Trophoblast cell (in vitro differentiated cells and primary cell): Measurements from ENCODE around the gene APBA2.
A peak's percentile ranks its signal among the peaks of the same experiment; 100 is the strongest.

Source experiments
- DNase-seq, 2 donors: peaks; one replicate each; pipeline ENCODE4 v3.0.0-alpha.2; 2016
- H2AFZ ChIP-seq: 2 replicates; pipeline ENCODE4 v1.6.1; 2013; ENCODE audit warnings: low read length, moderate library complexity, mild to moderate bottlenecking; ENCODE audit not compliant: insufficient read depth, poor library complexity
- H2AK5ac ChIP-seq: 2 replicates; pipeline ENCODE4 v1.6.1; 2013; ENCODE audit warnings: mild to moderate bottlenecking, low read length
- H2BK120ac ChIP-seq: 2 replicates; pipeline ENCODE4 v1.6.1; 2013; ENCODE audit warnings: low read length, mild to moderate bottlenecking, moderate library complexity; ENCODE audit not compliant: insufficient read depth, poor library complexity
- H2BK12ac ChIP-seq: 2 replicates; pipeline ENCODE4 v1.6.1; 2013; ENCODE audit warnings: mild to moderate bottlenecking, low read length, moderate library complexity
- H2BK5ac ChIP-seq: 2 replicates; pipeline ENCODE4 v1.6.1; 2013; ENCODE audit warnings: low read length, low read depth, moderate library complexity, mild to moderate bottlenecking; ENCODE audit not compliant: poor library complexity
- H3K14ac ChIP-seq: 2 replicates; pipeline ENCODE4 v1.6.1; 2013; ENCODE audit warnings: mild to moderate bottlenecking, low read length
- H3K18ac ChIP-seq: 2 replicates; pipeline ENCODE4 v1.6.1; 2013; ENCODE audit warnings: mild to moderate bottlenecking, low read length
- H3K23ac ChIP-seq: 2 replicates; pipeline ENCODE4 v1.6.1; 2013; ENCODE audit warnings: low read length
- H3K27ac ChIP-seq: 2 replicates; pipeline ENCODE4 v1.5.1; 2013; ENCODE audit warnings: low read depth, mild to moderate bottlenecking, inconsistent platforms, low read length, moderate library complexity
- H3K27me3 ChIP-seq: 2 replicates; pipeline ENCODE4 v1.6.1; 2013; ENCODE audit warnings: inconsistent platforms, mild to moderate bottlenecking, low read length, moderate library complexity; ENCODE audit not compliant: insufficient read depth
- H3K36me3 ChIP-seq, 2 experiments: 1 replicate in 1 of 2; 2 replicates in 1 of 2; pipeline ENCODE4 v1.6.1; 2013; ENCODE audit warnings: low read length in 2 of 2, mild to moderate bottlenecking in 2 of 2, moderate library complexity in 1 of 2; ENCODE audit not compliant: insufficient read depth in 2 of 2, control insufficient read depth in 1 of 2
- H3K4ac ChIP-seq: 2 replicates; pipeline ENCODE4 v1.6.1; 2013; ENCODE audit warnings: low read depth, mild to moderate bottlenecking, low read length, moderate library complexity
- H3K4me1 ChIP-seq, 2 experiments: 1 replicate in 1 of 2; 2 replicates in 1 of 2; pipeline ENCODE4 v1.6.1; 2013; ENCODE audit warnings: low read length in 2 of 2, mild to moderate bottlenecking in 2 of 2, moderate library complexity in 1 of 2; ENCODE audit not compliant: insufficient read depth in 2 of 2, control insufficient read depth in 1 of 2
- H3K4me2 ChIP-seq: 2 replicates; pipeline ENCODE4 v1.6.1; 2013; ENCODE audit warnings: inconsistent platforms, mild to moderate bottlenecking, low read length, moderate library complexity
- H3K4me3 ChIP-seq: 2 replicates; pipeline ENCODE4 v1.5.1; 2013; ENCODE audit warnings: mild to moderate bottlenecking, low read depth, low read length, inconsistent platforms
- H3K79me1 ChIP-seq: one replicate; pipeline ENCODE4 v1.6.1; 2013; ENCODE audit warnings: low read length
- H3K79me2 ChIP-seq: 2 replicates; pipeline ENCODE4 v1.6.1; 2013; ENCODE audit warnings: low read length, mild to moderate bottlenecking; ENCODE audit not compliant: control insufficient read depth, insufficient read depth, poor library complexity
- H3K9ac ChIP-seq: 2 replicates; pipeline ENCODE4 v1.6.1; 2013; ENCODE audit warnings: mild to moderate bottlenecking, low read length
- H3K9me3 ChIP-seq: 2 replicates; pipeline ENCODE4 v1.6.1; 2013; ENCODE audit warnings: low read depth, mild to moderate bottlenecking, control low read depth, inconsistent platforms, low read length; ENCODE audit not compliant: insufficient read depth
- H4K12ac ChIP-seq: 2 replicates; pipeline ENCODE4 v1.6.1; 2013; ENCODE audit warnings: low read depth, mild to moderate bottlenecking, low read length, moderate library complexity
- H4K8ac ChIP-seq: 2 replicates; pipeline ENCODE4 v1.6.1; 2013; ENCODE audit warnings: low read depth, mild to moderate bottlenecking, low read length, moderate library complexity
- H4K91ac ChIP-seq: one replicate; pipeline ENCODE4 v1.6.1; 2013; ENCODE audit warnings: low read depth, mild to moderate bottlenecking, low read length, moderate library complexity
- WGBS: extraction: QIAGEN DNeasy Blood & Tissue Kit; methylation state at CpG from one replicate; pipeline ENCODE4 v1.1.7; 2013; ENCODE audit warnings: missing lambda C conversion rate; ENCODE audit not compliant: insufficient read length, insufficient coverage; ENCODE audit errors: extremely low coverage; 5-methylcytosine and 5-hydroxymethylcytosine counted together

Gene APBA2

DNA sequence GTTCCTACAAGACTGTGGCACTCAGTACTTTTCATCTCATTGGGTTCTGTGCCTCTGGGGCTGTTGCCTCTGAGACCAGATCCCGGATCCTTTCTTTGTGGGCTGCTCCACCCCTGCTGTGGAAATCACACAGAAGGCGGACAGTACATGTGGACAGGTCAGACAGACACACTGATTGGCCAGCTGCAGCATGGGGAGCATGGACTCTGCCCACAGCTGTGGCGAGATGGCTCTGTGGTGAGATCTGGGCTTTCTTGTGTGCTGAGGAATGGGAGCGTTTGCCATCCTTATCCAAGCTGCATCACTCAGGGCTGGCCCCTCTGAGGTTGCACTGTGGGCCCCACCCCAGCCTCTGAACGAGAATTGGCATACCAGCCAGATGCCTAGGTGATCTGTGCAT, 147.0 kb downstream of the APBA2 start:
- no CpG with 5 or more reads among the region's 5 CpGs for WGBS
- H3K14ac ChIP-seq = no peak overlapping the region

GRCh38 chr15:29034151-29034550, 148.4 kb downstream of the APBA2 start:
- no peak for DNase-seq
- Histone ChIP-seq H3K4ac (no peak overlapping the region), H3K9ac (no peak overlapping the region), H3K4me3 (no peak overlapping the region), H3K18ac (no peak overlapping the region), H3K9me3 (peaks cover 3% of the 10 kb centered on the region), H3K36me3 (no peaks in the 10 kb centered on the region), H3K79me1 (no peaks in the 10 kb centered on the region), H4K8ac (no peak overlapping the region), H3K4me2 (no peak overlapping the region), H2AK5ac (no peak overlapping the region), H2BK120ac (no peak overlapping the region), H2BK12ac (no peak overlapping the region), H4K12ac (no peak overlapping the region), H3K23ac (no peak overlapping the region), H2BK5ac (no peak overlapping the region), H2AFZ (no peak overlapping the region), H3K14ac (no peak overlapping the region), H4K91ac (no peak overlapping the region), H3K27ac (no peak overlapping the region), H3K79me2 (no peaks in the 10 kb centered on the region), H3K4me1 (no peaks in the 10 kb centered on the region), H3K27me3 (no peaks in the 10 kb centered on the region)
- WGBS = no CpG with 5 or more reads among the region's 3 CpGs

More for the DNA sequence above, 147.0 kb downstream of the APBA2 start:
- Histone ChIP-seq H2AFZ (no peak overlapping the region), H3K36me3 (no peaks in the 10 kb centered on the region), H2BK5ac (no peak overlapping the region), H2AK5ac (no peak overlapping the region), H4K12ac (no peak overlapping the region), H3K27me3 (no peaks in the 10 kb centered on the region), H3K9me3 (peaks cover 3% of the 10 kb centered on the region), H3K79me1 (no peaks in the 10 kb centered on the region), H3K4ac (no peak overlapping the region), H4K8ac (no peak overlapping the region), H3K18ac (no peak overlapping the region), H3K23ac (no peak overlapping the region), H3K9ac (no peak overlapping the region), H3K79me2 (no peaks in the 10 kb centered on the region), H2BK12ac (no peak overlapping the region), H3K4me3 (no peak overlapping the region), H2BK120ac (no peak overlapping the region), H3K4me2 (no peak overlapping the region), H4K91ac (no peak overlapping the region), H3K27ac (no peak overlapping the region), H3K4me1 (no peaks in the 10 kb centered on the region)
- DNase-seq = no peak

DNA sequence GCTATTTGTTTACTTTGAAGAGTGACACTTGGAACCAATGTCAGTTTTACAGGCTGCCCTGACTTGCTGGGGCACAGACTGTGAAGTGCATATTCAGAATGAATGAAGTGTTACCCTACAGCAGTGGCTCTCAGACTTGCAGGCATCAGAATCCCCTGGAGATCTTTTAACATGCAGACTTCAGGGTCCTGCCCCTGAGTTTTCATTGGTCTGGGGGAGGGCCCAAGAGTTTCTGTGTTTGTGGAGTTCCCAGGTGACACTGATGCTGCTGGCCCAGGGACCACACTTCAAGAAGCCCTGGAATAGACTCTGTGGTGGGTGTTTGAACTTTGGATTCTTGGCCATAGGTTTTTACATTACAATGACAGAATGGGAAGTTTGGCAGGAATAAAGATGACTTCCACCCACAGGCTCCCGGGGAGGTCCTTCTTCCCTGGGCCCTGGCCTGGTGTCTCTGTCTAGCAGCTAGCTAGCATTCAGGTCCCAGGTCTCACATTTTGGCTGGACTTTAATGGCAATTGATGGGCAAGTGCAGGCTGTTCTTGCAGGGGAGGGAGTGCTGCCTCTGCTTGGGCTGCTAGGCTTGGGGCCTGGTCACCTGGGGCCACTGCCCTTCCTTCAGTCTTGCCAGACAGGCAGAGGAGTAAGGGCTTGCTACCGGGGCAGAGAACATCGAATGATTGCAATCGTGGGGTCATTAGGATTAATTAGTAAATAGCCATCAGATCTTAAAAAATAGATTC, 149.0 kb downstream of the APBA2 start:
- Histone ChIP-seq H3K27ac (no peak overlapping the region), H2BK12ac (no peak overlapping the region), H3K36me3 (no peaks in the 10 kb centered on the region), H4K8ac (no peak overlapping the region), H4K91ac (no peak overlapping the region), H3K79me2 (no peaks in the 10 kb centered on the region), H3K4me3 (no peak overlapping the region), H3K4ac (no peak overlapping the region), H3K79me1 (no peaks in the 10 kb centered on the region), H3K18ac (no peak overlapping the region), H3K9ac (no peak overlapping the region), H3K9me3 (peaks cover 3% of the 10 kb centered on the region), H3K4me2 (no peak overlapping the region), H2BK5ac (no peak overlapping the region), H2AFZ (no peak overlapping the region), H3K23ac (no peak overlapping the region), H3K14ac (no peak overlapping the region), H3K4me1 (no peaks in the 10 kb centered on the region), H2AK5ac (no peak overlapping the region), H4K12ac (no peak overlapping the region), H2BK120ac (no peak overlapping the region), H3K27me3 (no peaks in the 10 kb centered on the region)
- DNase-seq = no peak
- no CpG with 5 or more reads among the region's 4 CpGs for WGBS

DNA sequence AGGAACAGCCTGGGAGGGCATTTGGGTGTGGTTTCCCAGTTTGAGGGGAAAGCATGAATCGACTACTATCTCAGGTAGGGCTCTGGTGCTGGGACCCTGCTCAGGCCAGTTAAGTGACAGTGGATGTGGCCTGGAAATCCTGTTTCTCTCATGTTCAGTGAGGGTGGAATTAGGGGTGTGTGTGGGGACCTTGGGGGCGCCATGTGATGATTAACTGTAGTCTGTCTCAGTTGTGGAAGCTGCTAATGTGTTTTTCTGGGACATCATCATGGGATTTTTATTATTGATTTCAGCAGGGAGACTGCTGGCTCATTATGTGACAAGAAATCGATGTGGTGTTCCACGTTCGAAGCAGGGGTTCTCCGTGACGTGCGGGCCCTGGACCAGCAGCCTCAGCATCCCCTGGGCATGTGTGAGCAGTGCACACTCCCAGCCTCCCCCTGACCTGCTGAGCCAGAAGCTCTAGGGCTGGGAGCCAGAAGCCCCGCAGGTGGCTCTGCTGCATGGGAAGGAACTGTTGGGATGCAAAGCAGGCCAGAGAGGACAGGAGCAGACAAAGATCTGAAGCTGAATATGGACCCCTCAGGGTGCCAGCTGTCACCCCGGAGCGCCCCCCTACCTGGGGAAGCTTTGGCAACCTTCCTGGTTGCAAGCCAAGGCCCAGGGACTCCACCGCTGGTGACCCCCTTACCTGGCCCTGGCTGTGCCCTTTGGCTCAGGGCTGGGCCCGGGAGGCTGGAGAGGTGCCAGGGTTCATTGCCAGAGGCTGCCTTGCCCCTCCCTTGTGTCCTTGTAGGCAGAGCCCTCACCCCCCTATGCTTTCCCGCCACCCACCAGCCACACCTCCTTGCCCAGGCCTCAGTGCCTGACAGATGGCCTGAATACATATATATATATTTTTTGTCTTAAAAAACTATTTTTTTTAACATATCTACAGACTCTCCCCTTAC, 149.8 kb downstream of the APBA2 start:
- Histone ChIP-seq H3K14ac (no peak overlapping the region), H3K79me2 (no peaks in the 10 kb centered on the region), H2BK5ac (no peak overlapping the region), H3K9me3 (peaks cover 3% of the 10 kb centered on the region), H3K4me1 (no peaks in the 10 kb centered on the region), H3K27me3 (no peaks in the 10 kb centered on the region), H4K12ac (no peak overlapping the region), H3K27ac (no peak overlapping the region), H2BK12ac (no peak overlapping the region), H3K79me1 (no peaks in the 10 kb centered on the region), H3K23ac (no peak overlapping the region), H3K4ac (no peak overlapping the region), H3K4me2 (peak overlapping the region; percentile 11), H3K4me3 (no peak overlapping the region), H2AFZ (no peak overlapping the region), H4K91ac (no peak overlapping the region), H3K36me3 (no peaks in the 10 kb centered on the region), H4K8ac (no peak overlapping the region), H2AK5ac (no peak overlapping the region), H3K18ac (no peak overlapping the region), H2BK120ac (no peak overlapping the region), H3K9ac (no peak overlapping the region)
- DNase-seq = no peak
- WGBS = no CpG with 5 or more reads among the region's 14 CpGs
